AG10803 (cell line): ENCODE results near the gene USP44.
A peak's percentile ranks its signal among the peaks of the same experiment; 100 is the strongest.

Experiments
- DNase-seq: peaks from one replicate; pipeline ENCODE4 v3.0.0; 2010; ENCODE audit warnings: low read depth
- H3K4me3 ChIP-seq: 2 replicates; pipeline ENCODE4 v1.5.1; 2011; ENCODE audit warnings: mild to moderate bottlenecking, low read length, control low read depth
- TF ChIP-seq, protein P1 (sequence below): conservative IDR thresholded peaks from 2 replicates; pipeline ENCODE4 v1.5.1; 2011; ENCODE audit warnings: mild to moderate bottlenecking, low read length, control low read depth, inconsistent platforms

Gene USP44

DNA sequence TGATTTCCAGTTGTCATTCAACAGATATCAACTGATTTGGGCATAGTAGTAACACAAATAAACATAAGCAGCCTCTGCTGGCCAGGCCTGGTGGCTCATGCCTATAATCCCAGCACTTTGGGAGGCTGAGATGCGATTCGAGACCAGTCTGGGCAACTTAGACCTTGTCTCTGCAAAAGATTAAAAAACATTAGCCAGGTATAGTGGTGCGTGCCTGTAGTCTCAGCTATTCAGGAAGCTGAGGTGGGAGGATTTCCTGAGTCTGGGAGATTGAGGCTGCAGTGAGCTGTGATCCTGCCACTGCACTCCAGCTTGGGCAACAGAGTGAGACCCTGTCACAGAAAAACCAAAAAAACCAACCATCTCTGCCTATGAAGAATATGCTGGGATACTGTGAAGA lies 70.2 kb downstream of the USP44 start:
- no peak for DNase-seq
- no peak overlapping the region for H3K4me3 ChIP-seq
- TF ChIP-seq, protein P1, sequence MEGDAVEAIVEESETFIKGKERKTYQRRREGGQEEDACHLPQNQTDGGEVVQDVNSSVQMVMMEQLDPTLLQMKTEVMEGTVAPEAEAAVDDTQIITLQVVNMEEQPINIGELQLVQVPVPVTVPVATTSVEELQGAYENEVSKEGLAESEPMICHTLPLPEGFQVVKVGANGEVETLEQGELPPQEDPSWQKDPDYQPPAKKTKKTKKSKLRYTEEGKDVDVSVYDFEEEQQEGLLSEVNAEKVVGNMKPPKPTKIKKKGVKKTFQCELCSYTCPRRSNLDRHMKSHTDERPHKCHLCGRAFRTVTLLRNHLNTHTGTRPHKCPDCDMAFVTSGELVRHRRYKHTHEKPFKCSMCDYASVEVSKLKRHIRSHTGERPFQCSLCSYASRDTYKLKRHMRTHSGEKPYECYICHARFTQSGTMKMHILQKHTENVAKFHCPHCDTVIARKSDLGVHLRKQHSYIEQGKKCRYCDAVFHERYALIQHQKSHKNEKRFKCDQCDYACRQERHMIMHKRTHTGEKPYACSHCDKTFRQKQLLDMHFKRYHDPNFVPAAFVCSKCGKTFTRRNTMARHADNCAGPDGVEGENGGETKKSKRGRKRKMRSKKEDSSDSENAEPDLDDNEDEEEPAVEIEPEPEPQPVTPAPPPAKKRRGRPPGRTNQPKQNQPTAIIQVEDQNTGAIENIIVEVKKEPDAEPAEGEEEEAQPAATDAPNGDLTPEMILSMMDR = no peak

DNA sequence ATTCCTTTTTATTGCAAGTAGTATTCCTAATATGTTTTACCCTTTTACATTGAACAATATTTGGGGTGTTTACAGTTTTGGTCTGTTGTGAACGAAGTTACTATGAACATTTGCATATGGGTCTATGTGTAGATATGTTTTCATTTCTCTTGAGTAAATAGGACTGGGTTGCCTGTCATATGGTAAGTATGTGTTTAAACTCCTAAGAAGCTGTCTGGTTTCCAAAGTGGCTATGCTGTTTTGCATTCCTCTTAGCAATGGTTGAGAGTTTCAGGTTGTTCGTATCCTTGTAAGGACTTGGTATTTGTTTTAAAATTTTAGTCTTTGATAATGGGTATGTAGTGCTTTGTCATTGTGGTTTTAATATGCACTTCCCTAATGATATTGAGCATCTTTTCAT lies 71.0 kb downstream of the USP44 start:
- peak; percentile 46 for DNase-seq
- H3K4me3 ChIP-seq = no peak overlapping the region
- TF ChIP-seq, protein P1 = no peak

DNA sequence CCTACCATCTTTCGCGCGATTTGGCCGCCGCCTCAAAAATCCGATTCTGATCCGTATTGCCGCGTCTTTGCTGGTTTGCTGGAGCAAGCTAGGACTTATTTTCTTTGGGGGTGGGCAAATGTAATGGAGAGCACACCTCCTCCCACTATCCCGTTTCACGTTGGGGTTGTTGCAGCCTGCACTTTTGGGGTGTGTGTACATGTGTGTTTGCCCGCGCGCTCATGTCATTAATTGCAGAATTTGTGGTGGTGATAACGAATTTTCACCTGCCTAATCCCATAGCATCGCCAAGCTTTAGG lies 76.7 kb downstream of the USP44 start:
- TF ChIP-seq, protein P1 = no peak
- DNase-seq = peak; percentile 13
- H3K4me3 ChIP-seq = peak overlapping the region; percentile 95

DNA sequence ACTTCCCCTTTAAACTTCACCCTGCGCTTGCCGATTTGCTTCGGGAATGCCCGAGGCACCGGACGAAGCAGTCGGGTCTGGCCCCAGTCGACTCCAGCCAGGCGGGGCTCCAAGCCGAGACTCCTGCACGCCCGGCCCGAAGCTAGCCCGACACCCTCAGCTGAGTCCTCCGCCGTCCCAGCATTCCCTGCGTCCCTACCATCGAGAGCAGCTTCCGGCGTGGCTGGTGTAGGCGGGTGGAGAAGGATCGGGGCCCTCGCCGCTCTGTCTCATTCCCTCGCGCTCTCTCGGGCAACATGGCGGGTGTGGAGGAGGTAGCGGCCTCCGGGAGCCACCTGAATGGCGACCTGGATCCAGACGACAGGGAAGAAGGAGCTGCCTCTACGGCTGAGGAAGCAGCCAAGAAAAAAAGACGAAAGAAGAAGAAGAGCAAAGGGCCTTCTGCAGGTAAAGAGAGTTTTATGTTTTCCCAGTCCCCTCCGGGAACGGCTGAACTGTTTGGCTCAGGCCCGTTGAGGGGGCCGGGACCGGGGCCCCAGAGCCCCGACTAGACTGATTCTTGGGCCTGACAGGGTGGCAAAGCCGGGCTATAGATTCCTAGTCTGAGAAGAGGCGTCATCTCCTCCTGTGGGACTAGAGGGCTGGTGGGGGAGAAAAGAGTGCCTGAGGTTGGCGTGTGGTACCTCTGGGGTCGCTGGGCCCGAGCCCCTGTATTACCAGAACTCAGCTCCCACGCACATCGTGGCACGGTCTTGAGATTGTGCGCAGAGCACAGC lies 77.2 kb downstream of the USP44 start, which contains the start of gene METAP2:
TSS of gene METAP2 (plus strand) at position 269 of the 776 bp plus-strand sequence. CDS start at position 297, 28 bp downstream.
- H3K4me3 ChIP-seq = peak within 1 kb of the TSS; percentile 95
- peak; percentile 97 for DNase-seq
- TF ChIP-seq, protein P1 = no peak

DNA sequence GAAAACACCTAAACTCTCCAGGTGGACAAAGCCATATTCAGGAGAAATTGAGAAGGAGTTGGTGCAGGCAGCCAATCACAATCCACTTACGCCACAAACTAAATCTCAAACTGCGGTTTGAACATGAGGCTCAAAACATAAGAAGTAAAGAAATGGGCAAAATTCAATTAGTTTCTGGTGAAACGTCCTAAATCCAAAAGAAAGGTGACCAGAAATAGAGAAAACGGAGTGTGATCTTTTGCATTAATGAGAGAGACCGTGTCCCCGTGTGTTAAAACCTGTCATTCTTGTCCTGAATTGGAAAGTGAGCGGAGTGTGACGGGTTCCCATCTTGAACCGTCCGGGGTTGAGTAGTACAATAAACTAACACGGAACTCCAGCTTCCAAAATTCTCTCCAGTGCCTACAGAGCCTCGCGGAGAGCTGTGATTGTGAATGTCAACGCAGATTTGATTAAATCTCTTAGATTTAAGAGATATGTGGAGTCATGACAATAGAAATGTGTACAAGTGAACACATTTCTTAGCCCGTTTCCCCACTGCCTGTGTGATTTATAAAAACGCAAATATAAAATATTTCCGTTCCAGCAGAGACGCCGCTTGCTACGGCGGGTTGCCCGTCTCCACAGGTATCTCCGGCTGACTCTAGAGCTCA lies 77.9 kb downstream of the USP44 start:
- DNase-seq = peak; percentile 35
- TF ChIP-seq, protein P1 = no peak
- H3K4me3 ChIP-seq = peak overlapping the region; percentile 95

DNA sequence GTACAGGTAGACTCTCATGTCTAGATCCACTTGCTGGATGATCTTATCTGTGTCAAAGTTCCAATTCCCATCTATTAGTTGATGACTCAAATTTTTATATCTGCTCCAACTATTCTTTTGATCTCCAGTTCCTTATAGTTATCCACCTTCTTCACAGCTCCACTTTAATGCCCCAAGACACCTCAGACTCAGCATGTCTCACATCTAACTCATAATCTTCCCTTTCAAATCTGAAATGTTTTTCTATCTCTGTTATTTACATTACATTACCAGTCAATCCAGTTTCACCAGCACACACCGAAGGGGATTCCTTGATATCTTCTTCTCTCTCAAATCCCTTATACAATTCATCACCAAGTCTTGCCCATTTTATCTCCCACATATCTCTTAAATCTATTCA lies 81.0 kb downstream of the USP44 start:
- no peak overlapping the region for H3K4me3 ChIP-seq
- TF ChIP-seq, protein P1 = no peak
- no peak for DNase-seq
